ENCODE measurements around the gene COQ7.

DNA sequence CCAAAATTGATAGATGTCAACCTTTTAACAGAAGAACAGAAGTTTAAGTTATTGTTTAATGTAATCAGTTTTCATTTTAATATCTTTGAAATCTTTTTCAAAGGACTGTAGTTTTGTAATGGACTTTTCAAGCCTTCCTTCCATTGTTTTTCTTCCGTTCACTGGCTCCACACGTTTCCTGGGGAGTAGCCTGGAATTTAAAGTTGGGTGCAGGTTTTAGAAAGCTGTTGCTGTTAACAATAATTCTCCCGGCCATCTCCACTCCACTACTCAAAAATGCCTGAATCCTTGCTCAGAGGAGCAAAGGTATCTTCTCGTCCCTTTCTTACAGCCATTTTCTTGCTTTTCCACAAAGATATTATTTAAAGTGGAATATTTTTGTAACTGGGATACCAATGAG lies 4.7 kb upstream of the COQ7 start:
- TF ChIP-seq, protein P1, sequence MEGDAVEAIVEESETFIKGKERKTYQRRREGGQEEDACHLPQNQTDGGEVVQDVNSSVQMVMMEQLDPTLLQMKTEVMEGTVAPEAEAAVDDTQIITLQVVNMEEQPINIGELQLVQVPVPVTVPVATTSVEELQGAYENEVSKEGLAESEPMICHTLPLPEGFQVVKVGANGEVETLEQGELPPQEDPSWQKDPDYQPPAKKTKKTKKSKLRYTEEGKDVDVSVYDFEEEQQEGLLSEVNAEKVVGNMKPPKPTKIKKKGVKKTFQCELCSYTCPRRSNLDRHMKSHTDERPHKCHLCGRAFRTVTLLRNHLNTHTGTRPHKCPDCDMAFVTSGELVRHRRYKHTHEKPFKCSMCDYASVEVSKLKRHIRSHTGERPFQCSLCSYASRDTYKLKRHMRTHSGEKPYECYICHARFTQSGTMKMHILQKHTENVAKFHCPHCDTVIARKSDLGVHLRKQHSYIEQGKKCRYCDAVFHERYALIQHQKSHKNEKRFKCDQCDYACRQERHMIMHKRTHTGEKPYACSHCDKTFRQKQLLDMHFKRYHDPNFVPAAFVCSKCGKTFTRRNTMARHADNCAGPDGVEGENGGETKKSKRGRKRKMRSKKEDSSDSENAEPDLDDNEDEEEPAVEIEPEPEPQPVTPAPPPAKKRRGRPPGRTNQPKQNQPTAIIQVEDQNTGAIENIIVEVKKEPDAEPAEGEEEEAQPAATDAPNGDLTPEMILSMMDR (IDR thresholded peaks at IDR 0.05; ENCODE audit: low read depth, low read length, poor library complexity, severe bottlenecking), result no peak
- no peak for TF ChIP-seq EZH2phosphoT487 (IDR thresholded peaks at IDR 0.05; ENCODE audit: borderline replicate concordance, low read length)

Measured in DOHH2 (cell line).